B cell (primary cell): ENCODE results near the gene RAB17. TPM values are rescaled to one million over a fixed set of nuclear protein-coding genes. Genes with fewer than 3 reads are reported as not detected.
A peak's percentile ranks its signal among the peaks of the same experiment; 100 is the strongest.

Experiments used
- ATAC-seq: fragments of 200-7000 bp; cut with Tn5 transposase; one replicate; pipeline ENCODE4 v1.10.0; 2021; ENCODE audit warnings: low read depth, mild to moderate bottlenecking, moderate number of reproducible peaks, moderate library complexity
- CTCF ChIA-PET: fragments of 350-600 bp; sonication (Branson Sonifier 250); formaldehyde crosslinking; loops from one replicate; lab custom pipeline; 2021; ENCODE audit warnings: antibody characterized with exemption, inconsistent platforms; lab: Charles Lee
- POLR2A ChIA-PET: fragments of 350-600 bp; sonication (Branson Sonifier 250); formaldehyde crosslinking; loops from one replicate; lab custom pipeline; 2021; ENCODE audit warnings: antibody characterized with exemption; lab: Charles Lee
- DNase-seq: peaks from one replicate; pipeline ENCODE4 v3.0.0; 2013
- H2AFZ ChIP-seq: 2 replicates; pipeline ENCODE4 v1.6.1; 2012; ENCODE audit warnings: mild to moderate bottlenecking, low read depth, low read length; ENCODE audit not compliant: insufficient read depth, poor library complexity, severe bottlenecking
- H3K27ac ChIP-seq, 2 donors: 1 replicate in 1 of 2; 2 replicates in 1 of 2; pipeline ENCODE4 v1.5.1; 2012 to 2013; ENCODE audit warnings: low read length in 2 of 2, mild to moderate bottlenecking in 2 of 2, moderate library complexity in 1 of 2
- H3K27me3 ChIP-seq, 4 experiments: fragments of 200-600 bp in 1 of 4; sonication (generic) in 1 of 4; replicated peaks in 1 of 4; 1 replicate in 2 of 4; 2 replicates in 2 of 4; pipeline versions ENCODE4 v1.6.1 to v1.7.0; 2013 to 2016; ENCODE audit warnings: low read length in 3 of 4, mild to moderate bottlenecking in 2 of 4, mixed read lengths in 1 of 4, moderate library complexity in 1 of 4; ENCODE audit not compliant: insufficient read depth in 4 of 4, control insufficient read depth in 3 of 4; ENCODE audit errors: control extremely low read depth in 1 of 4
- H3K36me3 ChIP-seq, 2 experiments: replicated peaks in 1 of 2; 1 replicate in 1 of 2; 2 replicates in 1 of 2; pipeline versions ENCODE4 v1.6.1 to v1.7.1; 2013; ENCODE audit warnings: low read length in 1 of 2; ENCODE audit not compliant: insufficient read depth in 2 of 2, control insufficient read depth in 1 of 2; ENCODE audit errors: control extremely low read depth in 1 of 2, extremely low read depth in 1 of 2
- H3K4me1 ChIP-seq, 2 donors: fragments of 200-600 bp in 1 of 2; sonication (generic) in 1 of 2; 1 replicate in 1 of 2; 2 replicates in 1 of 2; pipeline versions ENCODE4 v1.5.1 to v1.6.1; 2013 to 2017; ENCODE audit warnings: low read length in 2 of 2; ENCODE audit not compliant: control insufficient read depth in 2 of 2, insufficient read depth in 2 of 2
- H3K4me2 ChIP-seq: replicated peaks from 2 replicates; pipeline ENCODE3; 2012; ENCODE audit warnings: mild to moderate bottlenecking, low read depth, low read length; ENCODE audit not compliant: poor library complexity, severe bottlenecking
- H3K4me3 ChIP-seq, 5 experiments: fragments of 200-600 bp in 1 of 5; sonication (generic) in 1 of 5; 1 replicate in 3 of 5; 2 replicates in 2 of 5; pipeline versions ENCODE4 v1.5.1 to v1.7.0; 2011 to 2016; ENCODE audit warnings: low read length in 4 of 5, mild to moderate bottlenecking in 4 of 5, low read depth in 2 of 5, control low read depth in 1 of 5, moderate library complexity in 1 of 5; ENCODE audit not compliant: insufficient read depth in 1 of 5; ENCODE audit errors: control extremely low read depth in 1 of 5, extremely low read depth in 1 of 5
- H3K79me2 ChIP-seq: fragments of 200-600 bp; sonication (generic); one replicate; pipeline ENCODE4 v1.6.0; 2016; ENCODE audit warnings: low read length; ENCODE audit not compliant: control insufficient read depth, insufficient read depth
- H3K9ac ChIP-seq: fragments of 200-600 bp; sonication (generic); 2 replicates; pipeline ENCODE4 v1.6.1; 2017; ENCODE audit warnings: mild to moderate bottlenecking, low read length, moderate library complexity
- H3K9me3 ChIP-seq, 3 donors: one replicate each; pipeline versions ENCODE4 v1.6.1 to v1.7.1; 2013; ENCODE audit warnings: low read length in 2 of 3; ENCODE audit not compliant: control insufficient read depth in 2 of 3, insufficient read depth in 1 of 3; ENCODE audit errors: control extremely low read depth in 1 of 3
- H4K20me1 ChIP-seq: 2 replicates; pipeline ENCODE4 v1.6.0; 2012; ENCODE audit warnings: mild to moderate bottlenecking, low read length; ENCODE audit not compliant: insufficient read depth, control insufficient read depth, poor library complexity, severe bottlenecking
- H3K27ac Mint-ChIP-seq: one replicate; pipeline ENCODE4 v1.8.0; 2021; ENCODE audit warnings: mixed read lengths
- H3K27me3 Mint-ChIP-seq: one replicate; pipeline ENCODE4 v1.8.0; 2021; ENCODE audit warnings: mixed read lengths
- H3K4me1 Mint-ChIP-seq: one replicate; pipeline ENCODE4 v1.8.0; 2021; ENCODE audit warnings: mixed read lengths
- H3K4me3 Mint-ChIP-seq: one replicate; pipeline ENCODE4 v1.8.0; 2021; ENCODE audit warnings: mixed read lengths
- H3K9me3 Mint-ChIP-seq: one replicate; pipeline ENCODE4 v1.8.0; 2022; ENCODE audit warnings: mixed read lengths; ENCODE audit not compliant: insufficient read depth
- CTCF ChIP-seq: fragments of 200-600 bp; IDR thresholded peaks from one replicate; pipeline ENCODE4 v1.8.0; 2022; ENCODE audit warnings: antibody characterized with exemption, mild to moderate bottlenecking
- EZH2 ChIP-seq: IDR thresholded peaks from 2 replicates; pipeline ENCODE4 v1.6.1; 2012; ENCODE audit warnings: borderline replicate concordance, low read depth, mild to moderate bottlenecking, moderate library complexity, low read length; ENCODE audit not compliant: insufficient read depth, poor library complexity, severe bottlenecking
- WGBS: methylation state at CpG from one replicate; pipeline ENCODE4 v1.1.5; 2013; ENCODE audit warnings: missing lambda C conversion rate; ENCODE audit not compliant: insufficient coverage; 5-methylcytosine and 5-hydroxymethylcytosine counted together
- intact Hi-C: fragments of 100-400 bp; cut with micrococcal nuclease; formaldehyde crosslinking; loops from one replicate; pipeline ENCODE4 v1.10.0; 2022
- polyA plus RNA-seq: library from polyadenylated mRNA; depleted of rRNA; stranded (reverse); fragments of >200 nt; gene quantifications from 2 replicates; pipeline ENCODE4 v1.2.3, GENCODE V29; 2012
- total RNA-seq, 2 donors: library from RNA; stranded (reverse); fragments of 120-200 nt in 1 of 2; gene quantifications; 1 replicate in 1 of 2; 2 replicates in 1 of 2; pipeline versions ENCODE4 v1.2.3 to v1.2.4, GENCODE V29; 2013 to 2022

The RAB17 gene
- total and polyA plus RNA-seq, 2 donors (not counting 1 experiment from before 2014, with no cell fraction given), result not detected

GRCh38 chr2:237626813-237627440 lies 36.4 kb upstream of the RAB17 start:
- no peak for TF ChIP-seq EZH2
- no peak for TF ChIP-seq CTCF
- no peaks in the 10 kb centered on the region for H3K9me3 Mint-ChIP-seq
- DNase-seq (no peak), ATAC-seq (no peak)
- Histone ChIP-seq H4K20me1 (no peaks in the 10 kb centered on the region), H3K4me1 (peaks cover 10 to 18% of the 10 kb centered on the region in 2 donors), H3K27me3 (peaks cover 0 to 14% (median 9%) of the 10 kb centered on the region in 4 experiments), H3K79me2 (no peaks in the 10 kb centered on the region), H3K9me3 (no peaks in the 10 kb centered on the region), H3K36me3 (no peaks in the 10 kb centered on the region), H3K27ac (no peak overlapping the region), H2AFZ (peak overlapping the region; percentile 56), H3K4me3 (peak overlapping the region in 4 of 5 experiments; percentile 22 to 46 (median 31)), H3K4me2 (peak overlapping the region; percentile 82), H3K9ac (peak overlapping the region; percentile 29)
- CTCF ChIA-PET, result interaction anchor here (0.6 to 1.3 kb wide), 2 partner anchors 114 to 367 kb away, joined by 3 to 4 read pairs; no protein-coding TSS in a partner anchor
- POLR2A ChIA-PET, result no interaction called here
- peaks cover 29% of the 10 kb centered on the region for H3K27me3 Mint-ChIP-seq
- H3K4me1 Mint-ChIP-seq, result peaks cover 24% of the 10 kb centered on the region
- intact Hi-C loops, result loop anchor here (5.0 kb wide), 1 partner anchor 65 kb away; no protein-coding TSS in a partner anchor
- 27% methylated on average over 49 of the region's 54 CpGs for WGBS
- H3K4me3 Mint-ChIP-seq, result peak overlapping the region; percentile 88
- no peak overlapping the region for H3K27ac Mint-ChIP-seq

- TF ChIP-seq CTCF, result no peak
- TF ChIP-seq EZH2, result no peak
Observed at GRCh38 chr2:237625777-237626176, 35.2 kb upstream of the RAB17 start.

More at GRCh38 chr2:237625777-237626176, 35.2 kb upstream of the RAB17 start:
- no peaks in the 10 kb centered on the region for H3K9me3 ChIP-seq
- WGBS, result 60% methylated on average over 5 of the region's 6 CpGs
- POLR2A ChIA-PET, result no interaction called here
- no peak overlapping the region for H2AFZ ChIP-seq
- H3K4me2 ChIP-seq, result no peak overlapping the region
- H4K20me1 ChIP-seq, result no peaks in the 10 kb centered on the region
- H3K79me2 ChIP-seq, result no peaks in the 10 kb centered on the region
- Mint-ChIP-seq H3K4me3 (peak overlapping the region; percentile 88), H3K27me3 (peaks cover 21% of the 10 kb centered on the region), H3K9me3 (no peaks in the 10 kb centered on the region), H3K27ac (no peak overlapping the region), H3K4me1 (peaks cover 16% of the 10 kb centered on the region)
- CTCF ChIA-PET, result interaction anchor here (1.2 to 4.0 kb wide), 3 partner anchors 62 to 121 kb away, joined by 3 to 46 read pairs (median 8); no protein-coding TSS in a partner anchor
- H3K27ac ChIP-seq, result no peak overlapping the region
- peaks cover 10 to 13% of the 10 kb centered on the region in 2 donors for H3K4me1 ChIP-seq
- intact Hi-C loops, result loop anchor here (5.0 kb wide), 1 partner anchor 67 kb away; no protein-coding TSS in a partner anchor
- no peak overlapping the region for H3K9ac ChIP-seq
- no peak overlapping the region for H3K4me3 ChIP-seq
- no peaks in the 10 kb centered on the region for H3K36me3 ChIP-seq
- peaks cover 0 to 14% (median 7%) of the 10 kb centered on the region in 4 experiments for H3K27me3 ChIP-seq
- DNase-seq (no peak), ATAC-seq (no peak)
